Pancreas (tissue), 10 donors: ENCODE results near the gene DDX27. TPM values are rescaled to one million over a fixed set of nuclear protein-coding genes. Genes with fewer than 3 reads are reported as not detected.
"Not testable (repeated sequence)": the region's sequence is repeated elsewhere in the genome, so short reads cannot be mapped to it uniquely, and the experiment has no call there.

Source experiments
- ATAC-seq, 4 donors: fragments of 200-7000 bp; cut with Tn5 transposase; one replicate each; pipeline versions ENCODE4 v1.8.0 to v1.9.1; 2020; ENCODE audit warnings: mild to moderate bottlenecking in 4 of 4, moderate library complexity in 4 of 4
- DNase-seq, 6 donors: peaks; one replicate each; pipeline ENCODE4 v3.0.0-alpha.2; 2020
- FAIRE-seq: peaks from 2 replicates; lab custom pipeline; 2012; peaks lifted over from hg19 to GRCh38; lab: Jason Lieb, UNC
- H3K27ac ChIP-seq, 4 donors: fragments of 200-600 bp; sonication (generic); 1 replicate in 3 of 4; 2 replicates in 1 of 4; pipeline versions ENCODE4 v1.5.0 to v1.8.0; 2020
- H3K27me3 ChIP-seq, 4 donors: fragments of 200-600 bp; one replicate each; pipeline ENCODE4 v1.8.0; 2021
- H3K36me3 ChIP-seq, 3 donors: fragments of 200-600 bp; sonication (generic) in 1 of 3; one replicate each; pipeline versions ENCODE4 v1.5.0 to v1.8.0; 2020 to 2021
- H3K4me1 ChIP-seq, 3 donors: fragments of 200-600 bp; one replicate each; pipeline ENCODE4 v1.8.0; 2021
- H3K4me3 ChIP-seq, 4 donors: fragments of 200-600 bp; sonication (generic) in 2 of 4; one replicate each; pipeline versions ENCODE4 v1.5.0 to v1.8.0; 2020 to 2021
- H3K9me3 ChIP-seq, 4 donors: fragments of 200-600 bp; one replicate each; pipeline ENCODE4 v1.8.0; 2021
- WGBS, 2 donors: extraction: QIAGEN DNeasy Blood & Tissue Kit; methylation state at CpG; one replicate each; pipeline ENCODE4 v1.1.7; 2013; 5-methylcytosine and 5-hydroxymethylcytosine counted together
- intact Hi-C, 3 donors: fragments of 100-400 bp; cut with DNase I; formaldehyde crosslinking; loops; one replicate each; pipeline versions ENCODE4 v1.11.1 to v1.14.2; 2022
- polyA plus RNA-seq, 2 donors: library from polyadenylated mRNA; stranded (reverse); fragments of 200-250 nt; gene quantifications; one replicate each; pipeline ENCODE4 v1.2.3, GENCODE V29; 2013
- total RNA-seq, 6 donors: library from RNA; stranded (reverse); fragmentation: NEBNext Ultra II Directional in 4 of 6; extraction: Animal tissue kit (Norgen Biotek cat#: 25700) in 4 of 6; gene quantifications; one replicate each; pipeline versions ENCODE4 v1.2.1 to v1.2.4, GENCODE V29; 2021 to 2023
- TF ChIP-seq, protein P1 (sequence below), 4 donors: fragments of 200-600 bp; sonication (generic) in 3 of 4; IDR thresholded peaks; one replicate each; pipeline versions ENCODE4 v1.5.0 to v1.8.0; 2021; ENCODE audit warnings: antibody characterized with exemption in 4 of 4
- donor health status: healthy with polysubstance abuse.
- donor health status: DM: no; HTN: no; CAD: no; lungs with moderate emphysema.
- donor health status: DM: no; HTN: no; CAD: no.
- donor health status: control.
- donor health status: control.
- donor health status: Bipolar disorder and iron deficiency.
- donor health status: DM: yes; HTN: yes; CAD: no.
- donor health status: DM: no; HTN: no; CAD: no.
- donor health status: DM: no; HTN: no; CAD: no.
- donor health status: DM: yes; HTN: yes; CAD: no.

The DDX27 gene
- total and polyA plus RNA-seq, 8 donors: 12.0 to 33.0 (median 17.4) TPM

DNA sequence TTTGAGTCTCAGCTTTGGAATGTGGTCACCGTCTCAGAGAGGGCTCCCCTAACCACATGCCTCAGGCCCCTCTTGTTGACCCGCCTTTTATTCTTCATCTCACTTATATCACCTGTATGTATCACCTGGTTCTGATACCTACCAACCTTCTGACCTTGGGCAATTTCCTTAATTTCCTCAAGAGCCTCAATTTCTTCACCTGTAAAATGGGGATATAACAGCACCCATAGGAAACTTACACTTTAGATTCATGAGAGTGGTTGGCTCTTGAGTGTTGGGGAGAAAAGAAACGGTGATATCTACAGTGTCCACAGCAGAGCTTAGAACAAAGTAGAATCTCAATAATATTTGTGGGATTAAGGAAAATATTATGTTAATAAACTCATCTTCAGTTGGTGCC lies 4.0 kb upstream of the DDX27 start:
- TF ChIP-seq, protein P1, sequence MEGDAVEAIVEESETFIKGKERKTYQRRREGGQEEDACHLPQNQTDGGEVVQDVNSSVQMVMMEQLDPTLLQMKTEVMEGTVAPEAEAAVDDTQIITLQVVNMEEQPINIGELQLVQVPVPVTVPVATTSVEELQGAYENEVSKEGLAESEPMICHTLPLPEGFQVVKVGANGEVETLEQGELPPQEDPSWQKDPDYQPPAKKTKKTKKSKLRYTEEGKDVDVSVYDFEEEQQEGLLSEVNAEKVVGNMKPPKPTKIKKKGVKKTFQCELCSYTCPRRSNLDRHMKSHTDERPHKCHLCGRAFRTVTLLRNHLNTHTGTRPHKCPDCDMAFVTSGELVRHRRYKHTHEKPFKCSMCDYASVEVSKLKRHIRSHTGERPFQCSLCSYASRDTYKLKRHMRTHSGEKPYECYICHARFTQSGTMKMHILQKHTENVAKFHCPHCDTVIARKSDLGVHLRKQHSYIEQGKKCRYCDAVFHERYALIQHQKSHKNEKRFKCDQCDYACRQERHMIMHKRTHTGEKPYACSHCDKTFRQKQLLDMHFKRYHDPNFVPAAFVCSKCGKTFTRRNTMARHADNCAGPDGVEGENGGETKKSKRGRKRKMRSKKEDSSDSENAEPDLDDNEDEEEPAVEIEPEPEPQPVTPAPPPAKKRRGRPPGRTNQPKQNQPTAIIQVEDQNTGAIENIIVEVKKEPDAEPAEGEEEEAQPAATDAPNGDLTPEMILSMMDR (IDR thresholded peaks at IDR 0.05): no peak
- FAIRE-seq (no peak), ATAC-seq (no peak), DNase-seq (no peak)
- intact Hi-C loops: loop anchor here in 2 of 3 donors (5.0 kb wide), 1 partner anchor 83 kb away; no protein-coding TSS in a partner anchor
- no peaks in the 10 kb centered on the region for H3K36me3 ChIP-seq
- no peak overlapping the region for H3K4me3 ChIP-seq
- H3K27ac ChIP-seq: no peak overlapping the region
- peaks cover 1 to 10% (median 8%) of the 10 kb centered on the region in 3 donors for H3K4me1 ChIP-seq
- no peaks in the 10 kb centered on the region for H3K27me3 ChIP-seq
- no peaks in the 10 kb centered on the region for H3K9me3 ChIP-seq
- WGBS, 2 donors: 89 to 97% methylated on average over 3 of the region's 3 CpGs

DNA sequence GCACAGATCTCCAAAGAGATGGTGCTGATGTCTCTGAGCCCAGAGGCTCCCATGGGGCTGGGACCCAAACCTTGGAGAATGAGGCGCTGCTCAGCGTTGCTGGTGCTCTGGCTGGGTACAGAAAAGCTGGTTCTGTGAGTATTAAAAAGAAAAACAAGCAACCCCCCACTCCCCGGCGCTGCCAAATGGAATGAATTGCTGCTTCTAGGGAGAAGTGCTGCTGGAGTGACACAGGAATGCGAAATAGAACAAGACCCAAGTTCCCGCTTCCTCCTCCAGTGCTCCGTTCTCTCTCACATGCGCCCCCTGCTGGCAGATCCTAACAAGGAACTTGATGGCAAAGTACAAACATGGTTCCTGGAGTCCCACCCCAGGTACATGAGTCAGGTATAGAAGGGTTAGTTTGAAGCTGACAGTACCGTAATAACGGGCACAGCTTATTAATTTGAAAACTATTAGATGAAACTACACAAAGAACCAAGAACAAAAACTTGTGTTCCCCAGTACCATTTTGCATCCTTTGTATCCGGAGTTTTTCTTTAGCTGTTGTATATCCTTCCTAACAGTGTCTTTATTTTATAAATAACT lies 2.1 kb upstream of the DDX27 start:
- Histone ChIP-seq H3K4me3 (no peak overlapping the region), H3K27me3 (no peaks in the 10 kb centered on the region), H3K4me1 (peaks cover 0 to 15% (median 7%) of the 10 kb centered on the region in 3 donors), H3K36me3 (peaks cover 0 to 7% (median 4%) of the 10 kb centered on the region in 3 donors), H3K9me3 (no peaks in the 10 kb centered on the region), H3K27ac (no peak overlapping the region)
- DNase-seq (peak; percentile 89 to 100 (median 96)), FAIRE-seq (no peak), ATAC-seq (peak; percentile 67 to 79 (median 75))
- 12 to 13% methylated on average over 11 of the region's 11 CpGs for WGBS, 2 donors
- intact Hi-C loops: loop anchor here in 2 of 3 donors (5.0 kb wide), 1 partner anchor 85 kb away; no protein-coding TSS in a partner anchor
- TF ChIP-seq, protein P1 (IDR thresholded peaks at IDR 0.05): peak; percentile 80 to 88 (median 83)

DNA sequence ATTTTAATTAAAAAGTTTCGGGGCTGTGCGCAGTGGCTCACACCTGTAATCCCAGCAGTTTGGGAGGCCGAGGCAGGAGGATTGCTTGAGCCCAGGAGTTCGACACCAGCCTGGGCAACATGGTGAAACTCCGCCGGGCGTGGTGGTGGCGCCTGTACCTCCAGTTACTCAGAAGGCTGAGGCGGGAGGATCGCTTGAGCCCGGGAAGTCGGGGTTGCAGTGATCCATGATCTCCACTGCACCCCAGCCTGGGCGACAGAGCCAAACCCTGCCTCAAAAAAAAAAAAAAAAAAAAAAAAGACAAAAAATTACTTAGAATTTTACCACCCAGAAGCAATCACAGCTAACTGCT lies 501 bp upstream of the DDX27 start:
- intact Hi-C loops: loop anchor here in 2 of 3 donors (5.0 kb wide), 1 partner anchor 86 kb away; no protein-coding TSS in a partner anchor
- not testable (repeated sequence) for H3K9me3 ChIP-seq, FAIRE-seq, H3K27me3 ChIP-seq
- peak overlapping the region in 2 of 4 donors; percentile 73 to 89 for H3K4me3 ChIP-seq
- peak in 4 of 6 donors; percentile 20 to 49 (median 32) for DNase-seq
- H3K4me1 ChIP-seq: peaks cover 0 to 15% (median 7%) of the 10 kb centered on the region in 3 donors
- peak overlapping the region; percentile 35 to 80 (median 60) for H3K27ac ChIP-seq
- ATAC-seq: peak in 1 of 4 donors; percentile 4
- WGBS, 2 donors: 56 to 58% methylated on average over 13 of the region's 13 CpGs
- H3K36me3 ChIP-seq: peaks cover 3 to 22% (median 15%) of the 10 kb centered on the region in 3 donors

DNA sequence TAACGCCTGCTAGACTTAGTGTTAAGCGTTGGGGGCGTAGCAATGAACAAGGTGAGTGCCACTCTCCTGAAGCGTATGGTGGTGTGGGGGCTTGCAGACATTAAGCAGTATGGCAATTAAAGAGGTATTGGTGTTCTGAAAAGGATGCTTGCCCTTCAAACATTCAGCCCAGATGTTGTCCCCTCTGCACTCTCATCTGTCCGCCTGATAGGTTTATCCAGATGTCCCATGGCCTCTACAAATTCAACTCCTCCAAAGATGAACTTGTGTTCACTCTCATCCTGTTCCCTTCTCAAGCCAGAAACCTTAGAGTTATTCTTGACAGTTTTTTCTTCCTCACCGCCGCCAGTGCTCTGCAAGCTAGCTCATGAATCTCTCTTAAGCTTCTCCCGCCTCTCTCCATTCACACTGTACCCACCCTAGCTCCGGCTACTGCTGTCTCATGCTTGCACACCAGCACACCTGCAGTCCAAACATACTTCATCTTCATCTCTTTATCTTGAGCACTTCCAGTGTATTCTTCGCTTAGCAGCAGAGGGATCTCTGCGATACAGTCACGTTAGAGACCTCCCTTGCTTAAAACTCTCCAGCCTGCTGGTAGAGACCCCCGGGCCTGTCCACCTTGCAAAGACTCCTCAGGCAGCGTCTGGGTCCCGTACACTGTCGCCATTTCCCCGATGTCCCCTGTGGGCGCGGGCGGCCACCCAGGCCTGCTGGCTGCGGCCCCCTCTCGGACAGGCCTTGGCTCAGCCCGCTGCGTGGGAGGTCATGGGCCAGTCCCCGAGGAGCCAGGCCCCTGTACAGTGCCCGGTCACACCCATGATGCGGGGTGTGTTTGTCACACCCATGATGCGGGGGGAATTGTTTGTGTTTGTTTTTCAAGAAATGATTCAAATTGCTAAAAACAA lies 962 bp downstream of the DDX27 start:
- Histone ChIP-seq H3K36me3 (peaks cover 3 to 37% (median 28%) of the 10 kb centered on the region in 3 donors), H3K4me3 (peak overlapping the region; percentile 72 to 89 (median 79)), H3K4me1 (peaks cover 0 to 15% (median 7%) of the 10 kb centered on the region in 3 donors), H3K9me3 (no peaks in the 10 kb centered on the region), H3K27ac (peak overlapping the region in 3 of 4 donors; percentile 68 to 80 (median 70)), H3K27me3 (no peaks in the 10 kb centered on the region)
- TF ChIP-seq, protein P1 (IDR thresholded peaks at IDR 0.05): no peak
- peak in 2 of 6 donors; percentile 49 to 73 for DNase-seq
- WGBS, 2 donors: 57 to 66% methylated on average over 27 to 28 of the region's 28 CpGs
- FAIRE-seq: no peak
- ATAC-seq: no peak
- intact Hi-C loops: loop anchor here in 2 of 3 donors (5.0 kb wide), 1 partner anchor 88 kb away; no protein-coding TSS in a partner anchor

DNA sequence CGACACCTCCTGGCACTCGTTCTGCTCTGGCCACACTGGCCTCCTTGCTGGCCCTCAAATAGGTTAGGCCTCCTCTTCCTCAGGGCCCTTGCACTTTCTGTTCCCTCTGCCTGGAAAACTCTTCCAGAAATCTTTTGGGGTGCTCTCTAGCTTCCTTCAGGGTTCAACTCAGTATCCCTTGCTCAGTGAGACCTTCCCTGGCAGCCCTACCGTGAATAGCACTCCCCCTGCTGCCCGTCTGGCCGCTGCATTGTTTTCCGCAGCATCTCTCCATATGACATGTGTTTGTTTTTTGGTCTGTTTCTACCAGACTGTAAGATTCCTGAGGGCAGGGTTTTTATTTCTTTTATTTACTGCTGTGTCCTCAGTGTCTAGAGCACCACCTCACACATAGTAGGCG lies 6.7 kb downstream of the DDX27 start:
- H3K36me3 ChIP-seq: peaks cover 7 to 81% (median 50%) of the 10 kb centered on the region in 3 donors
- no peak overlapping the region for H3K27ac ChIP-seq
- H3K4me1 ChIP-seq: no peaks in the 10 kb centered on the region
- H3K27me3 ChIP-seq: no peaks in the 10 kb centered on the region
- H3K9me3 ChIP-seq: no peaks in the 10 kb centered on the region
- intact Hi-C loops: no loop called here
- FAIRE-seq (no peak), DNase-seq (no peak), ATAC-seq (no peak)
- 94 to 97% methylated on average over 7 of the region's 7 CpGs for WGBS, 2 donors
- TF ChIP-seq, protein P1 (IDR thresholded peaks at IDR 0.05): no peak
- H3K4me3 ChIP-seq: no peak overlapping the region
